BJ (cell line): ENCODE data around the gene TTC3. TPM values are rescaled to one million over a fixed set of nuclear protein-coding genes. Genes with fewer than 3 reads are reported as not detected.

ENCODE experiments used
- CTCF ChIA-PET: fragments of 350-600 bp; formaldehyde crosslinking; extraction: SDS; loops from one replicate; lab custom pipeline; 2021; ENCODE audit warnings: antibody characterized with exemption, inconsistent platforms; lab: Yijun Ruan, JAX
- POLR2A ChIA-PET: fragments of 300-600 bp; sonication (Branson Sonifier 250); formaldehyde crosslinking; extraction: SDS; loops from one replicate; lab custom pipeline; 2021; ENCODE audit warnings: antibody characterized with exemption; lab: Charles Lee
- DNase-seq: peaks from one replicate; pipeline ENCODE4 v3.0.0-alpha.2; 2011; ENCODE audit warnings: low read depth
- H3K27me3 ChIP-seq: 2 replicates; pipeline ENCODE4 v1.6.0; 2011; ENCODE audit warnings: low read length; ENCODE audit not compliant: control insufficient read depth, insufficient read depth
- H3K36me3 ChIP-seq: 2 replicates; pipeline ENCODE4 v1.5.1; 2011; ENCODE audit warnings: low read length; ENCODE audit not compliant: control insufficient read depth, insufficient read depth
- H3K4me3 ChIP-seq: 2 replicates; pipeline ENCODE4 v1.5.1; 2011; ENCODE audit warnings: low read depth, mild to moderate bottlenecking, control low read depth, low read length
- polyA plus RNA-seq: library from polyadenylated mRNA; depleted of rRNA; stranded (reverse); fragments of >200 nt; gene quantifications from 2 replicates; pipeline ENCODE4 v1.2.3, GENCODE V29; 2011
- TF ChIP-seq, protein P1 (sequence below): IDR thresholded peaks from 2 replicates; pipeline ENCODE4 v1.5.1; 2011; ENCODE audit warnings: low read depth, mild to moderate bottlenecking, control low read depth, inconsistent platforms, low read length, moderate library complexity; ENCODE audit not compliant: insufficient read depth

The TTC3 gene
- polyA plus RNA-seq, 1 experiment = 108 TPM

DNA sequence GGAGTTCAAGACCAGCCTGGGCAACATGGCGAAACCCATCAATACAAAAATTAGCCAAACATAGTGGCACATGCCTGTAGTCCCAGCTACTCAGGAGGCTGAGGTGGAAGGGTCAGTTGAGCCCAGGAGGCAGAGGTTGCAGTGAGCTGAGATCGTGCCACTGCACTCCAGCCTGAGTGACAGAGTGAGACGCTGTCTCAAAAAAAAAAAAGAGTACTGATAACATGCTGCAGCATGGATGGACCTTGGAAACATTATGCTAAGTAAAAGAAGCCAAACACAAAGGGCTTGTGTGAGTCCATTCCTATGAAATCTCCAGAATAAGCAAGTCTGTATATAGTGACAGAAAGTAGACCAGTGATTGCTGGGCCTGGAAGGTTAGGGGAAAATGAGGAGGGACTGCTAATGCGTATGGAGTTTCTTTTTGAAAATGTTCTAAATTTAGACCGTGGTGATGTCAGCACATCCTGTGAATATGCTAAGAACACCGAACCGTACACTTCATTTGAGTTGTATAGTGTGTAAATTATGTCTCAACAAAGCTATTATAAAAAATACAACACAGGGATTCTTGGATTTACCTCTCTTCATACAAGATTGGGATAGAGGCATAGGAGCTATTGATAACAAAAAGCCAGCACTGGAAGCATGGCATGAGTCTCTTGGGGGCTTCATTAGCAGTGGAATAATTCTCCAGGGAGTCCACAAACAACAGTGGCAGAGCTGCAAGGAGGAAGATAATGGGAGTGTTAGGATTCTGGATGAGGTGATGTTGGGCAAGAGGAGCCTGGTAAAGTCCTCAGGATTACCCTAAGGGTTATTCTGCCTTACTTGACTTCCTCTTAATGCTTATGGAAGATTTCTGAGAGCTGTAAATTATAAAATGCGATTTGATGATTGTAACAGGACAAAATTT is 73.5 kb downstream of the TTC3 start:
- Histone ChIP-seq H3K4me3 (no peak overlapping the region), H3K27me3 (no peaks in the 10 kb centered on the region), H3K36me3 (peaks cover 4% of the 10 kb centered on the region; the same call in 1 of the 2 replicates)
- TF ChIP-seq, protein P1, sequence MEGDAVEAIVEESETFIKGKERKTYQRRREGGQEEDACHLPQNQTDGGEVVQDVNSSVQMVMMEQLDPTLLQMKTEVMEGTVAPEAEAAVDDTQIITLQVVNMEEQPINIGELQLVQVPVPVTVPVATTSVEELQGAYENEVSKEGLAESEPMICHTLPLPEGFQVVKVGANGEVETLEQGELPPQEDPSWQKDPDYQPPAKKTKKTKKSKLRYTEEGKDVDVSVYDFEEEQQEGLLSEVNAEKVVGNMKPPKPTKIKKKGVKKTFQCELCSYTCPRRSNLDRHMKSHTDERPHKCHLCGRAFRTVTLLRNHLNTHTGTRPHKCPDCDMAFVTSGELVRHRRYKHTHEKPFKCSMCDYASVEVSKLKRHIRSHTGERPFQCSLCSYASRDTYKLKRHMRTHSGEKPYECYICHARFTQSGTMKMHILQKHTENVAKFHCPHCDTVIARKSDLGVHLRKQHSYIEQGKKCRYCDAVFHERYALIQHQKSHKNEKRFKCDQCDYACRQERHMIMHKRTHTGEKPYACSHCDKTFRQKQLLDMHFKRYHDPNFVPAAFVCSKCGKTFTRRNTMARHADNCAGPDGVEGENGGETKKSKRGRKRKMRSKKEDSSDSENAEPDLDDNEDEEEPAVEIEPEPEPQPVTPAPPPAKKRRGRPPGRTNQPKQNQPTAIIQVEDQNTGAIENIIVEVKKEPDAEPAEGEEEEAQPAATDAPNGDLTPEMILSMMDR = no peak
- ChIA-PET POLR2A (no interaction called here), CTCF (interaction anchor here (1.2 kb wide), 1 partner anchor 10 kb away, joined by 3 read pairs; no protein-coding TSS in a partner anchor)
- DNase-seq = no peak

GRCh38 chr21:37149411-37149810 is 76.4 kb downstream of the TTC3 start:
- POLR2A ChIA-PET = no interaction called here
- peak; percentile 72 for DNase-seq
- Histone ChIP-seq H3K4me3 (no peak overlapping the region), H3K27me3 (no peaks in the 10 kb centered on the region), H3K36me3 (peaks cover 5% of the 10 kb centered on the region; the same call in 1 of the 2 replicates)
- TF ChIP-seq, protein P1 = no peak
- CTCF ChIA-PET = interaction anchor here (0.6 kb wide), 1 partner anchor 10 kb away, joined by 6 read pairs; no protein-coding TSS in a partner anchor

DNA sequence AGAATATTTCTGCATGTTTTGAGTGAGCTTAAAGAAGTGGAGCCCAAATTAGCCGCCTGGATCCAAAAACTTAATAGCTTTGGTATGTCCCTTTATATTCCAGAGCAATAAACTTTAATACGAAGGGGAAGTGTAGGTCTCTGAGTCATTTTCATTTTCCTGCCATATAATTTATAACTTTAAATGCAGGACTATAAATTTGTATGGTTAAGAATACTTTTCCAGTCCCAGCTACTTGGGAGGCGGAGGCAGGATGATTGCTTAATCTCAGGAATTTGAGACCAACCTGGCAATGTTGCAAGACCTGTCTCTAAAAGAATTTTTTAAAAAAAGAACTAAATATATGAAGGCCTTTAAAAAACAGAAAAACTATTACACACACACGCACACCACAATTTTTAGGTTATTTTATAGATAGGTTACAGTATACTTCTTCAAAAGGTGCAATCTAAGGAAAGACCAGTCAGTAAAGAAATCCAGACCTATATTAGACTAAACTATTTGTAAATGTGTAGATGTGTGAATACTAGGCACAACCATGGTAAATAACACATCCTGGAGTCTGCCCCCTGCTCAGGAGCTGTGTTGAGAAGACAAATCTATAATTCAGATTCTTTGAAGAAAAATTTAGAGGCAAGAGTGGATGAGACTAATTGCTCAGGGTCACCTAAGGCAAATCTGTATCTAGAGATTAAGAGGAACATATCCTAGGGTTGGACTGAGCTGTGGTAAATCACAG is 80.3 kb downstream of the TTC3 start:
- DNase-seq = peak; percentile 89
- TF ChIP-seq, protein P1 = no peak
- H3K27me3 ChIP-seq = no peaks in the 10 kb centered on the region
- POLR2A ChIA-PET = no interaction called here
- CTCF ChIA-PET = interaction anchor here (1.0 to 1.6 kb wide), 2 partner anchors 14 to 177 kb away, joined by 3 to 8 read pairs; no protein-coding TSS in a partner anchor
- H3K36me3 ChIP-seq = peaks cover 3% of the 10 kb centered on the region; the same call in 1 of the 2 replicates
- no peak overlapping the region for H3K4me3 ChIP-seq

DNA sequence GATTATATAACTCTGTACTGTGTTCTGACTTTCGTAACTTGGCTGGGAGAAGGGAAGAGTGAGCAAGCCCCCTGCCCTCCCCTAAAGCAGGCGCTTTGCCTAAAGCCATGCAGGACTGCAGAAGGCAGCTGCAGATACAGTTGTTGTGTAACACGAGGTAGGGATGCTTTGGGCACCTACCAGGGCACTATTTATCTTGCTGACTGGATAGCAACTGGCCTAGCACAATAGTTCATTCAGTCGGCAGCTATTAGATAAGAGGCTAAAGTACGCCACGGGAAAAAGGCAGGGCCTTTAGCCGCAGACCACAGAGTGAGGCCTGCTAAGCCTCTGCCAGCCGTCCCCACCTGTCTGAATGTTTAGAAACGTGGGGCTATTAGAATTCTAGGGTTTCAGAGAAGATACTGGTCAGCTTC is 80.9 kb downstream of the TTC3 start:
- CTCF ChIA-PET = interaction anchor here (0.6 to 1.6 kb wide), 2 partner anchors 14 to 15 kb away, joined by 3 to 8 read pairs; no protein-coding TSS in a partner anchor
- no peak for DNase-seq

More for the DNA sequence above, 80.9 kb downstream of the TTC3 start:
- Histone ChIP-seq H3K27me3 (no peaks in the 10 kb centered on the region), H3K36me3 (peaks cover 3% of the 10 kb centered on the region; the same call in 1 of the 2 replicates), H3K4me3 (no peak overlapping the region)
- POLR2A ChIA-PET = no interaction called here
- TF ChIP-seq, protein P1 = no peak
